ENCODE measurements around the gene KCNN2. TPM values are rescaled to one million over a fixed set of nuclear protein-coding genes. Genes with fewer than 3 reads are reported as not detected.

Gene KCNN2
- total and polyA plus RNA-seq, 2 donors (not counting 1 experiment from before 2014, with no cell fraction given): 0.08 to 0.50 TPM

GRCh38 chr5:114435220-114435481, 73.3 kb downstream of the KCNN2 start:
- TF ChIP-seq CTCF (conservative IDR thresholded peaks at IDR 0.05 in 1 of 2, IDR thresholded peaks at IDR 0.05 in 1 of 2; ENCODE audit: low read depth in 1 of 2, low read length in 2 of 2) (no peak), EZH2 (IDR thresholded peaks at IDR 0.05; ENCODE audit: low read length, missing control alignments) (no peak)
- no peaks in the 10 kb centered on the region for H3K4me1 ChIP-seq (ENCODE audit: control insufficient read depth, extremely low read depth, insufficient read depth, low read length)
- H3K27me3 ChIP-seq (ENCODE audit: control insufficient read depth, insufficient read depth, low read length): no peaks in the 10 kb centered on the region
- no peak for DNase-seq (ENCODE audit: low read depth in 2 of 2)
- no peak overlapping the region for H3K4me2 ChIP-seq (ENCODE audit: extremely low read depth, insufficient read depth, low read length)
- no peaks in the 10 kb centered on the region for H4K20me1 ChIP-seq (ENCODE audit: control insufficient read depth, extremely low read depth, insufficient read depth, low read length)
- no peaks in the 10 kb centered on the region for H3K79me2 ChIP-seq (ENCODE audit: control insufficient read depth, insufficient read depth, low read length)
- H3K9ac ChIP-seq (ENCODE audit: insufficient read depth, low read length): no peak overlapping the region
- H3K9me3 ChIP-seq (ENCODE audit: control insufficient read depth, insufficient read depth, low read depth, low read length): no peaks in the 10 kb centered on the region
- H3K27ac ChIP-seq (ENCODE audit: insufficient read depth, low read length): no peak overlapping the region
- no peak overlapping the region for H2AFZ ChIP-seq (ENCODE audit: low read length)
- H3K36me3 ChIP-seq (ENCODE audit: control insufficient read depth, insufficient read depth, low read length): no peaks in the 10 kb centered on the region
- no peak overlapping the region for H3K4me3 ChIP-seq (replicated peaks in 1 of 4; ENCODE audit: control extremely low read depth in 1 of 4, insufficient read depth in 1 of 4, low read depth in 3 of 4, low read length in 4 of 4)

GRCh38 chr5:114435885-114436299, 74.0 kb downstream of the KCNN2 start:
- Histone ChIP-seq H3K79me2 (ENCODE audit: control insufficient read depth, insufficient read depth, low read length) (no peaks in the 10 kb centered on the region), H4K20me1 (ENCODE audit: control insufficient read depth, extremely low read depth, insufficient read depth, low read length) (no peaks in the 10 kb centered on the region), H3K4me3 (replicated peaks in 1 of 4; ENCODE audit: control extremely low read depth in 1 of 4, insufficient read depth in 1 of 4, low read depth in 3 of 4, low read length in 4 of 4) (no peak overlapping the region), H3K9me3 (ENCODE audit: control insufficient read depth, insufficient read depth, low read depth, low read length) (no peaks in the 10 kb centered on the region), H3K27me3 (ENCODE audit: control insufficient read depth, insufficient read depth, low read length) (no peaks in the 10 kb centered on the region), H2AFZ (ENCODE audit: low read length) (no peak overlapping the region), H3K36me3 (ENCODE audit: control insufficient read depth, insufficient read depth, low read length) (no peaks in the 10 kb centered on the region), H3K27ac (ENCODE audit: insufficient read depth, low read length) (no peak overlapping the region), H3K9ac (ENCODE audit: insufficient read depth, low read length) (no peak overlapping the region), H3K4me1 (ENCODE audit: control insufficient read depth, extremely low read depth, insufficient read depth, low read length) (no peaks in the 10 kb centered on the region), H3K4me2 (ENCODE audit: extremely low read depth, insufficient read depth, low read length) (no peak overlapping the region)
- no peak for TF ChIP-seq EZH2 (IDR thresholded peaks at IDR 0.05; ENCODE audit: low read length, missing control alignments)
- no peak for TF ChIP-seq CTCF (conservative IDR thresholded peaks at IDR 0.05 in 1 of 2, IDR thresholded peaks at IDR 0.05 in 1 of 2; ENCODE audit: low read depth in 1 of 2, low read length in 2 of 2)
- DNase-seq (ENCODE audit: low read depth in 2 of 2): no peak

- Histone ChIP-seq H3K4me3 (replicated peaks in 1 of 4; ENCODE audit: control extremely low read depth in 1 of 4, insufficient read depth in 1 of 4, low read depth in 3 of 4, low read length in 4 of 4) (no peak overlapping the region), H3K9me3 (ENCODE audit: control insufficient read depth, insufficient read depth, low read depth, low read length) (no peaks in the 10 kb centered on the region), H4K20me1 (ENCODE audit: control insufficient read depth, extremely low read depth, insufficient read depth, low read length) (no peaks in the 10 kb centered on the region), H3K27me3 (ENCODE audit: control insufficient read depth, insufficient read depth, low read length) (no peaks in the 10 kb centered on the region), H3K36me3 (ENCODE audit: control insufficient read depth, insufficient read depth, low read length) (no peaks in the 10 kb centered on the region), H3K4me1 (ENCODE audit: control insufficient read depth, extremely low read depth, insufficient read depth, low read length) (no peaks in the 10 kb centered on the region), H2AFZ (ENCODE audit: low read length) (no peak overlapping the region), H3K9ac (ENCODE audit: insufficient read depth, low read length) (no peak overlapping the region), H3K79me2 (ENCODE audit: control insufficient read depth, insufficient read depth, low read length) (no peaks in the 10 kb centered on the region), H3K27ac (ENCODE audit: insufficient read depth, low read length) (no peak overlapping the region), H3K4me2 (ENCODE audit: extremely low read depth, insufficient read depth, low read length) (no peak overlapping the region)
- no peak for TF ChIP-seq EZH2 (IDR thresholded peaks at IDR 0.05; ENCODE audit: low read length, missing control alignments)
- no peak for TF ChIP-seq CTCF (conservative IDR thresholded peaks at IDR 0.05 in 1 of 2, IDR thresholded peaks at IDR 0.05 in 1 of 2; ENCODE audit: low read depth in 1 of 2, low read length in 2 of 2)
- DNase-seq (ENCODE audit: low read depth in 2 of 2): no peak
Observed at GRCh38 chr5:114437936-114438335, 76.1 kb downstream of the KCNN2 start.

Measured in fibroblast of lung (primary cell).